ENCODE measurements around the gene TRIM15.

GRCh38 chr6:30130179-30130679 lies 33.1 kb upstream of the TRIM15 start:
- TF ChIP-seq CTCF (conservative IDR thresholded peaks at IDR 0.05; ENCODE audit: low read depth, low read length) = no peak
- TF ChIP-seq POLR2A (IDR thresholded peaks at IDR 0.05; ENCODE audit: low read depth, low read length) = no peak
- TF ChIP-seq MAFK (IDR thresholded peaks at IDR 0.05; ENCODE audit: low read depth, low read length) = no peak
- no peak for TF ChIP-seq FOS (IDR thresholded peaks at IDR 0.05; ENCODE audit: low read depth, low read length)
- TF ChIP-seq RAD21 (IDR thresholded peaks at IDR 0.05; ENCODE audit: low read length) = no peak
- no peak for TF ChIP-seq RCOR1 (IDR thresholded peaks at IDR 0.05; ENCODE audit: insufficient replicate concordance, low read length)
- no peak for TF ChIP-seq RFX5 (IDR thresholded peaks at IDR 0.05; ENCODE audit: low read depth, low read length)
- TF ChIP-seq BHLHE40 (IDR thresholded peaks at IDR 0.05; ENCODE audit: low read depth, low read length) = no peak
- TF ChIP-seq SMC3 (IDR thresholded peaks at IDR 0.05; ENCODE audit: low read depth, low read length) = no peak
- no peak for TF ChIP-seq MXI1 (IDR thresholded peaks at IDR 0.05; ENCODE audit: borderline replicate concordance, low read depth, low read length)
- TF ChIP-seq ELK1 (IDR thresholded peaks at IDR 0.05; ENCODE audit: borderline replicate concordance, low read depth, low read length) = no peak
- TF ChIP-seq USF2 (IDR thresholded peaks at IDR 0.05; ENCODE audit: low read depth, low read length) = no peak
- no peak for TF ChIP-seq CHD1 (IDR thresholded peaks at IDR 0.05; ENCODE audit: low read depth, low read length)
- TF ChIP-seq NFE2L2 (IDR thresholded peaks at IDR 0.05; ENCODE audit: low read depth, low read length) = no peak
